ENCODE results near the gene SLC35F2. TPM values are rescaled to one million over a fixed set of nuclear protein-coding genes. Genes with fewer than 3 reads are reported as not detected.
"Not testable (repeated sequence)": the region's sequence is repeated elsewhere in the genome, so short reads cannot be mapped to it uniquely, and the experiment has no call there.

Gene SLC35F2
- total RNA-seq, 1 donor from 2014 or later: 0.35 TPM

- ATAC-seq (ENCODE audit: poor library complexity): no peak
- intact Hi-C loops (cut with DNase I): no loop called here
- no peak for DNase-seq
Measured at GRCh38 chr11:107801641-107802040, 56.9 kb downstream of the SLC35F2 start.

- DNase-seq (peak; percentile 75), ATAC-seq (ENCODE audit: poor library complexity) (peak; percentile 60)
Measured at GRCh38 chr11:107799218-107799859, 59.2 kb downstream of the SLC35F2 start.

GRCh38 chr11:107792049-107792443 is 66.5 kb downstream of the SLC35F2 start:
- no peak for ATAC-seq (ENCODE audit: poor library complexity)
- intact Hi-C loops (cut with DNase I): no loop called here
- DNase-seq: no peak

More at GRCh38 chr11:107799218-107799859, 59.2 kb downstream of the SLC35F2 start:
- intact Hi-C loops (cut with DNase I): no loop called here

GRCh38 chr11:107791343-107792048 is 67.1 kb downstream of the SLC35F2 start:
- DNase-seq: no peak
- intact Hi-C loops (cut with DNase I): no loop called here
- ATAC-seq (ENCODE audit: poor library complexity): no peak

GRCh38 chr11:107789767-107790166 is 68.8 kb downstream of the SLC35F2 start:
- intact Hi-C loops (cut with DNase I): no loop called here
- no peak for DNase-seq
- no peak for ATAC-seq (ENCODE audit: poor library complexity)

GRCh38 chr11:107787733-107788132 is 70.9 kb downstream of the SLC35F2 start:
- intact Hi-C loops (cut with DNase I): no loop called here
- ATAC-seq (ENCODE audit: poor library complexity) (no peak), DNase-seq (no peak)

GRCh38 chr11:107785401-107785800 is 73.2 kb downstream of the SLC35F2 start:
- ATAC-seq (ENCODE audit: poor library complexity): no peak
- intact Hi-C loops (cut with DNase I): no loop called here
- no peak for DNase-seq

GRCh38 chr11:107783121-107783520 is 75.5 kb downstream of the SLC35F2 start:
- ATAC-seq (ENCODE audit: poor library complexity) (no peak), DNase-seq (no peak)
- intact Hi-C loops (cut with DNase I): no loop called here

GRCh38 chr11:107780775-107781174 is 77.8 kb downstream of the SLC35F2 start:
- DNase-seq (no peak), ATAC-seq (ENCODE audit: poor library complexity) (no peak)
- intact Hi-C loops (cut with DNase I): no loop called here

GRCh38 chr11:107780136-107780535 is 78.5 kb downstream of the SLC35F2 start:
- intact Hi-C loops (cut with DNase I): no loop called here
- DNase-seq (no peak), ATAC-seq (ENCODE audit: poor library complexity) (no peak)

- DNase-seq: no peak
- intact Hi-C loops (cut with DNase I): no loop called here
- ATAC-seq (ENCODE audit: poor library complexity): no peak
Measured at GRCh38 chr11:107778839-107779517, 79.6 kb downstream of the SLC35F2 start.

- ATAC-seq (ENCODE audit: poor library complexity): no peak
- intact Hi-C loops (cut with DNase I): no loop called here
- DNase-seq: no peak
Measured at GRCh38 chr11:107777110-107777509, 81.5 kb downstream of the SLC35F2 start.

GRCh38 chr11:107776062-107776461 is 82.5 kb downstream of the SLC35F2 start:
- intact Hi-C loops (cut with DNase I): no loop called here
- DNase-seq: no peak
- no peak for ATAC-seq (ENCODE audit: poor library complexity)

GRCh38 chr11:107770551-107770951 is 88.0 kb downstream of the SLC35F2 start:
- DNase-seq: no peak
- intact Hi-C loops (cut with DNase I): no loop called here
- ATAC-seq (ENCODE audit: poor library complexity): no peak

- ATAC-seq (ENCODE audit: poor library complexity) (no peak), DNase-seq (no peak)
- intact Hi-C loops (cut with DNase I): loop anchor here (10.0 kb wide), 1 partner anchor 184 kb away; no protein-coding TSS in a partner anchor
Measured at GRCh38 chr11:107769189-107769588, 89.4 kb downstream of the SLC35F2 start.

GRCh38 chr11:107758719-107759355 is 99.8 kb downstream of the SLC35F2 start:
- DNase-seq; intact Hi-C loops (cut with DNase I); ATAC-seq (ENCODE audit: poor library complexity): not testable (repeated sequence)

- no peak for DNase-seq
- no peak for ATAC-seq (ENCODE audit: poor library complexity)
- intact Hi-C loops (cut with DNase I): no loop called here
Measured at GRCh38 chr11:107757661-107758060, 100.9 kb downstream of the SLC35F2 start.

- DNase-seq (no peak), ATAC-seq (ENCODE audit: poor library complexity) (no peak)
- intact Hi-C loops (cut with DNase I): no loop called here
Measured at GRCh38 chr11:107756553-107756952, 102.0 kb downstream of the SLC35F2 start.

Data from Right ventricle myocardium superior (tissue), 1 donor.